Limb (tissue), 2 donors: ENCODE data around the gene GRIK3.
"Not testable (repeated sequence)": the region's sequence is repeated elsewhere in the genome, so short reads cannot be mapped to it uniquely, and the experiment has no call there.

Source experiments
- DNase-seq, 2 donors: peaks; one replicate each; pipeline ENCODE4 v3.0.0-alpha.2; 2016; ENCODE audit errors: extremely low spot score in 2 of 2

The GRIK3 gene

GRCh38 chr1:37034121-37035013, at the start of gene GRIK3:
GRIK3 (minus strand) TSS chr1:37034515; CDS start chr1:37034108, 407 bp downstream.
- DNase-seq: peak in 1 of 2 donors; percentile 74

GRCh38 chr1:37084013-37084412, 49.7 kb upstream of the GRIK3 start:
- DNase-seq: no peak

GRCh38 chr1:37083603-37084002, 49.3 kb upstream of the GRIK3 start:
- DNase-seq: no peak

- not testable (repeated sequence) for DNase-seq
These were observed 46.1 kb upstream of the GRIK3 start for GRCh38 chr1:37080296-37080986.

- no peak for DNase-seq
These were observed 44.6 kb upstream of the GRIK3 start for GRCh38 chr1:37078866-37079265.

GRCh38 chr1:37076168-37076567, 41.9 kb upstream of the GRIK3 start:
- DNase-seq: no peak

- no peak for DNase-seq
These were observed 39.6 kb upstream of the GRIK3 start for GRCh38 chr1:37073854-37074379.

- no peak for DNase-seq
These were observed 39.0 kb upstream of the GRIK3 start for GRCh38 chr1:37073152-37073853.

GRCh38 chr1:37071829-37072228, 37.5 kb upstream of the GRIK3 start:
- no peak for DNase-seq

- DNase-seq: no peak
These were observed 35.8 kb upstream of the GRIK3 start for GRCh38 chr1:37070126-37070525.

- DNase-seq: no peak
These were observed 35.1 kb upstream of the GRIK3 start for GRCh38 chr1:37069406-37069805.

- DNase-seq: no peak
These were observed 34.6 kb upstream of the GRIK3 start for GRCh38 chr1:37068897-37069296.

- no peak for DNase-seq
These were observed 33.9 kb upstream of the GRIK3 start for GRCh38 chr1:37068260-37068659.

- no peak for DNase-seq
These were observed 29.7 kb upstream of the GRIK3 start for GRCh38 chr1:37064039-37064438.

- no peak for DNase-seq
These were observed 25.0 kb upstream of the GRIK3 start for GRCh38 chr1:37059346-37059745.

- no peak for DNase-seq
These were observed 24.2 kb upstream of the GRIK3 start for GRCh38 chr1:37058424-37058988.

GRCh38 chr1:37056325-37056724, 22.0 kb upstream of the GRIK3 start:
- DNase-seq: no peak

GRCh38 chr1:37055631-37056030, 21.3 kb upstream of the GRIK3 start:
- DNase-seq: no peak

GRCh38 chr1:37053173-37053572, 18.9 kb upstream of the GRIK3 start:
- no peak for DNase-seq

GRCh38 chr1:37052120-37052519, 17.8 kb upstream of the GRIK3 start:
- no peak for DNase-seq

- DNase-seq: no peak
These were observed 17.0 kb upstream of the GRIK3 start for GRCh38 chr1:37051346-37051745.
